Colon (tissue), 2 donors: ENCODE results near the gene ARHGAP32.

Source experiments
- FAIRE-seq: peaks from 2 replicates; lab custom pipeline; 2012; peaks lifted over from hg19 to GRCh38; lab: Jason Lieb, UNC
- donor health status: control.
- donor health status: control.

ARHGAP32 gene

GRCh38 chr11:128953151-128953550, 239.0 kb downstream of the ARHGAP32 start:
- FAIRE-seq, result no peak

DNA sequence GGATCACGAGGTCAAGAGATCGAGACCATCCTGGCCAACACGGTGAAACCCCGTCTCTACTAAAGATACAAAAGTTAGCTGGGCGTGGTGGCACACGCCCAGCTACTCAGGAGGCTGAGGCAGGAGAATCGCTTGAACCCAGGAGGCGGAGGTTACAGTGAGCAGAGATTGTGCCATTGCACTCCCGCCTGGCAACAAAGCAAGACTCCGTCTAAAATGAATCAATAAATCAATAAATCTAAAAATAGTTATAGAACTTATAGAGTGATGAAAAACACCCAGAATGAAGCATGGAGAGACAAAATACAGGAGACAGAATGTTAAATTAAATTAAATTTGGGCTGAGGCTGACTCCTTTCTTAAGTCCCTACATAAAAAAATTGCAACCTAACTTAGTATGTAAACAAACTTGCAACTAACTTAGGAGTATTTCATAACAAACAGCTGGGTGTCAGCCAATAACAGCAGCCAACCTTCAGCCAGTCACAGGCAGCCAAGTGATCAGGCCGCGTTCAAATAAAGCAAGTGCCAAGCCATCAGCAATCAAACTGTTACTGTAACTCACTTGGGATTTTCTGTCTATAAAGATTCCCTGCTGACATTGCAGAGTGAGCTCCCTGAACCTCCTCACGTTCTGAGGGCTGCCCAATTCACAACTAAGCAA, 242.2 kb downstream of the ARHGAP32 start:
- no peak for FAIRE-seq

GRCh38 chr11:128948583-128948982, 243.5 kb downstream of the ARHGAP32 start:
- no peak for FAIRE-seq

DNA sequence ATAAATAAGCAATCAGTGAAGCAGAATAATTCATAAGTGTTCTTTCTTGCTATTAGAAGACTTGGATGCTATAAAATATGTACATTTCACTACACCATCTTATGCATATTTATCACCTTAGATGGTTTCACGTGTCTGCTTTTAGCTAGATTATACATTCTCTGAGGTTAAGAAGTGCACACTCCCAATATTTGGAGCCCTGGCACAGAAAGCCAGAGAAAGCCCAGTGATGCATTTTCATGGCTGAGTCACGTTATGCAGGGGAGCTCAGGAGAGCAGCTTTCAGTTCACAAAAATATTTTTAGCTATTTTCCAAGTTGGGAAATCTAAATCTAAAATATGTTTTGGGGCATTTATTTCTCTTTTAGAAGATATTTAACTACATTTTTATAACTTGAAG, 244.4 kb downstream of the ARHGAP32 start:
- FAIRE-seq, result no peak

DNA sequence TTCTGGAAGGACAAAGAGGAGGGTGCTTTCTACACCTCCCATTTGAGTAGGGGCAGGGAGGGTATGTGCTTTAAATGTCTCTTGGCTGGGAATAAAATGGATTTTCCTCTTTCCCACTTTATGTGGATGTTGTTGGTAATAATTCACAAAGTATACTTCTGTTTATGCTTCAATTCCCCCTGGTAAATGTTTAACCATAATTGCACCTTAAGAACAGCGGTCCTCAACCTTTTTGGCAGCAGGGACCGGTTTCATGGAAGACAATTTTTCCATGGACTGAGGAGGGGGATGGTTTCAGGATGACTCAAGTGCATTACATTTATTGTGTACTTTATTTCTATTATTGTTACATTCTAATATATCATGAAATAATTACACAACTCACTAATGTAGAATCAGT, 245.5 kb downstream of the ARHGAP32 start:
- no peak for FAIRE-seq

GRCh38 chr11:128943428-128943976, 248.6 kb downstream of the ARHGAP32 start:
- no peak for FAIRE-seq

DNA sequence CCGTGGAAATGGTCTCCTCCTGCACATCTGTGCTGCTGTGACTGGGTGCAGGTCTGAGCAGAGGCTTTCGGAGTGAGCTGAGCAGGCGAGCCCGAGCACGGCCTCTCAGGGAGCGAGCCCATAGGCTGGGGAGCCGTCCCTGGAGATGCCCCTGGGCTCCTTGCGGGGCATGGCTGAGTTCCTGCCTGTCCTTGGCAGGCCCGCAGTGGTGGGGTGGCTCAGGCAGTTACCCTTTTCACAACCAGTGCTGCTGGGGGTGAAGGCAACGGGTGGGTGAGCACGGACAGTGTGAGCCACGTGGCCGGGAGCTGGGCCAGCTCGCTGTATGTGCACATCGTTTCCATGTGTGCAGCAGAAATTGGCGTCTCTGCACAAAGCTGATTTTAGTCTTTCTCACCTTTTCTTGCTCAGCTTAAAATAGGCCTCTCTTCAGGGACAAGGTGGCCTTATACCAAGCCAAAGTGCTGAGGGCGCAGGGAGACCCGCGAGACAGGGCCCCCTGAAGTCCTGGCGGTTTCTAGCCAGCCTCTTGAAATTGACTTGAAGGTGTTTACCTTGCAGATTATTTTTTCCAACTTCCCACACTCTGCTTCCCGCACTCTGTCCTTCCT, 249.2 kb downstream of the ARHGAP32 start, which contains the start of gene TP53AIP1:
TSS of gene TP53AIP1 (minus strand) at position 55 of the 611 bp plus-strand sequence. CDS start 5,053 bp downstream, outside the sequence.
- FAIRE-seq, result no peak

GRCh38 chr11:128942272-128942612, 249.9 kb downstream of the ARHGAP32 start:
- no peak for FAIRE-seq

DNA sequence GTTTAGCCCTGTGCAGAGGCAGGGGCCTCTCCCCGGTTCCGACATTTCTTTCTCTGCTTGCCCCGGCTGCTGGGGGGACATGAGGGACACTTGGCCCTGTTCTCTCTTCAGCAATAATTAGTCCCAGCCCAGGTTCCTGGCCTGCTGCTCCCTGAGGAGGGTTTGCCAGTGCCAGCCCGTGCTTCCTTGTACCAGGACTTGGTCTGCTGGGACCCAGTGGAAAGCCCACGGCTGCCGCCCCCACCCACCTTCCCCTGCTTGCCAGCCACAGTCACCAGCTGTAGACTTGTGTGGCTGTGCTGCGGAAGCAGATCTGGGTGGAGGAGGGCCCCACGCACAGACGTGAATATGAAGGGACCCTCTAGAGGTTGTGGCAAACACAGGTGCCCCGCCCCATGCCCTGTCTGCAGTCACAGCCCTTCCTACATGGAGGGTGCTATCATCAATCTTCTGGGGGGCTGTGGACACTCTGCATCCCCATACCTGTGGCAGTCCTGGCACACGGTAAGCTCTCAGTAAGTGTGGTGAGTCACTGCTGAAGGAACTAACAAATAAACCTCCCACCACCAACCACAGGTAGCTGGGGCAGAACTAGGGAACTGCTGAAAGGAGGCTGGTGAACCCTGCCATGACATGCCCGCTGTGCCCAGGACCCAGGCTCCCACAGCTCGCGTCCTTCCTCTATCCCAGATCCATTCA, 250.4 kb downstream of the ARHGAP32 start:
- FAIRE-seq, result no peak

DNA sequence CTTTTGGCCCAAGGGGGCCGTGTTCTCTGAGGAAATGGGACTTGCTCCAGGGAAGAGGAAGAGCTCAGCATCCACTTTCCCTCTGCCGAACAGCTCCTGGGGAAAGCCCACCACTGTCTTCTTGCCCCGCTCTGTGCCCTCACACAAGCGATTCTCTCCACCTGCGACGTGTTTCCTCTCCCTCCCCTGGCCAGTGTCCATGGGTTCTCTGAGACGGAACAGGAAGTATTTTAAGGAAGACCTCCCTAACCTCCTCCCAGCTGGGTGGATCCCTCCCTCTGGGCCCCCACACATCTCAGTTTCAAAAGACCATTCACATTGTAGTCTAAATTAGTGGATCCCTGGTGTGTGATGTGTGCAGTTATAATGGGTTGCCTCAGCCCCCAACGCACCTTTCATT, 251.0 kb downstream of the ARHGAP32 start:
- no peak for FAIRE-seq

- no peak for FAIRE-seq
Measured at GRCh38 chr11:128940603-128941002, 251.5 kb downstream of the ARHGAP32 start.

GRCh38 chr11:128940156-128940555, 252.0 kb downstream of the ARHGAP32 start:
- FAIRE-seq, result no peak

GRCh38 chr11:128939591-128939990, 252.5 kb downstream of the ARHGAP32 start:
- no peak for FAIRE-seq

DNA sequence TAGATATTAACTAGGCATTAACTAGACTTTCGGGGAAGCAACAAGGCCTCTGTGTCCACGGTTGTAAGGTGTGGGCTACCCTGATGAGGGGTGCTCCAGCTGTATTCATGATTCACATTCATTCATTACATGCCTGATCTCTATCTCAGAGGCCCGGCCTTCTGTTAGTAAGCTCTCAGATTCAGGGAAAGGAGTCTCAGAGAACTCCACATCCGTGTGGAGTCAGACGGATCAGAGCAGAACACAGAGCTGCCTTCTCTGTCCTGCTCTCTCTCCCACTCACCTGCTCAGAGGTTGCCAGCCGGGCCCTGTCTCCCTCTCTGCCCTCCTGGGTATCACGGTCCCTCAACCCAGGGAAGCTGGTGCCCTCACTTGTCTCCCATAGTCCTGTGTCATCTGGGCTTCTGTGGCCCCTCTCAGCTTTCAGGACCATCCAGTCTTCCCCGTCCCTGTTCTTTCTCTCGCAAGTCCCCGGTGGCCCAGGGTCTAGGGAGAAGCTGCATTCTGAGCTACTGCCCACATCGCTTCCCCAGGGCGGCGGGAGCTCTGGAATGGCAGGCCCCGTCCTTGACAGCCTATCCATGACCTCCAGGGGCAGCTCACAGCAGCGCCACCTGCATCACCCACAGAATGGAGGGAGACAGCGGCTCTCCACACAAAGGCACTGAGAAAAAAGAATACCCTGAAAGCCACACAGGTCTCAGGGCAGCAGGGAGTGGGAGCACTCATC, 253.8 kb downstream of the ARHGAP32 start:
- FAIRE-seq, result no peak

GRCh38 chr11:128937480-128937879, 254.6 kb downstream of the ARHGAP32 start:
- FAIRE-seq, result no peak

- FAIRE-seq, result no peak
Measured at GRCh38 chr11:128936606-128937251, 255.4 kb downstream of the ARHGAP32 start.

GRCh38 chr11:128934926-128935325, 257.2 kb downstream of the ARHGAP32 start:
- FAIRE-seq, result no peak

DNA sequence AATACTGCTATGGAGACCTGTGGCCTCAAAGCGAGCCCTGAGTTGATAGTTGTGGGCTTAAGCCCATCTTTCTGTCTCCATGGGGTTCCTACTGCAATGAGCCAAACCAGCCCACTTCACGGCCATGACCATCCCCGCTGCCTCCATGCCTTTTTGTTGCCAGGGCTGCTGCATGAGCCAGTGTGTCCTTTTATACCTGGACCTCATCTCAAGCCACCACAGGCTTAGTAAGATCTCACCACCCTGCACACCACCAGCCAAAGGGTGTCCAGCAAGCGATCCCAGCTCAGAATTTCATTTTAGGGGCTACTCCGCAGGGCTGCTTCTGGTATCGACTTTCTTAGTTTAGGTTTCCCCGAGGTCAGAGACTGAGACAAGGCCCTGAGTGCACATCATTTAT, 257.8 kb downstream of the ARHGAP32 start:
- FAIRE-seq, result no peak

GRCh38 chr11:128933481-128934178, 258.5 kb downstream of the ARHGAP32 start:
- no peak for FAIRE-seq

- FAIRE-seq, result no peak
Measured at GRCh38 chr11:128931668-128932067, 260.5 kb downstream of the ARHGAP32 start.

DNA sequence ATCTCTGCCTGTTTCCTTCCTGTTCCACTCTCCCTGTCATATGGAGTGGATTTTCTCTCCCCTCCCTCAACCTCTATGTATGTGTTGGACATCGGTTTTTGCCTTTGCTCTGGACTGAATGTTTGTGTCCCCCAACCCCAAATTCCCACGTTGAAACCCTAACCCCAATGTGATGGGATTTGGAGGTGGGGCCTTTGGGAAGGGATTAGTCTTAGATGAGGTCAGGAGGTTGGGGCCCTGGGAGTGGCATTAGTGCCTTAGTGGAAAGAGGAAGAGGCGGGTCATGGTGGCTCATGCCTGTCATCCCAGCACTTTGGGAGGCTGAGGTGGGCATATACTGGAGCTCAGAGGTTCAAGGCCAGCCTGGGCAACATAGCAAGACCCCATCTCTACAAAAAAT, 261.1 kb downstream of the ARHGAP32 start:
- no peak for FAIRE-seq
